Gastroesophageal sphincter (tissue), 4 donors: ENCODE data around the gene MYMX. TPM values are rescaled to one million over a fixed set of nuclear protein-coding genes. Genes with fewer than 3 reads are reported as not detected.
A peak's percentile ranks its signal among the peaks of the same experiment; 100 is the strongest.

Experiments
- ATAC-seq: fragments of 150-250 bp; one replicate; pipeline ENCODE4 v1.9.1; 2016; ENCODE audit warnings: mild to moderate bottlenecking, moderate library complexity
- H3K27ac ChIP-seq, 4 donors: fragments of 200-600 bp; sonication (generic) in 3 of 4; 1 replicate in 3 of 4; 2 replicates in 1 of 4; pipeline ENCODE4 v1.5.1; 2016 to 2019
- H3K27me3 ChIP-seq: fragments of 200-600 bp; sonication (generic); one replicate; pipeline ENCODE4 v1.5.1; 2019
- H3K36me3 ChIP-seq, 2 donors: fragments of 200-600 bp; sonication (generic); one replicate each; pipeline ENCODE4 v1.5.1; 2019; ENCODE audit warnings: control low read depth in 1 of 2
- H3K4me1 ChIP-seq, 3 donors: fragments of 200-600 bp; sonication (generic); 1 replicate in 2 of 3; 2 replicates in 1 of 3; pipeline ENCODE4 v1.5.1; 2016 to 2019; ENCODE audit warnings: control low read depth in 2 of 3
- H3K4me3 ChIP-seq, 2 donors: fragments of 200-600 bp; sonication (generic); one replicate each; pipeline ENCODE4 v1.5.1; 2019; ENCODE audit warnings: mild to moderate bottlenecking in 1 of 2, moderate library complexity in 1 of 2
- H3K9me3 ChIP-seq, 3 donors: fragments of 200-600 bp; sonication (generic); one replicate each; pipeline ENCODE4 v1.5.1; 2017 to 2019; ENCODE audit warnings: control low read depth in 2 of 3
- CTCF ChIP-seq, 4 experiments: fragments of 200-600 bp in 2 of 4; fragments of 450-650 bp in 2 of 4; sonication (generic) in 1 of 4; IDR thresholded peaks; one replicate each; pipeline ENCODE4 v1.5.1; 2017 to 2019; ENCODE audit warnings: antibody characterized with exemption in 4 of 4, mild to moderate bottlenecking in 2 of 4, moderate library complexity in 2 of 4
- EP300 ChIP-seq: sonication (generic); formaldehyde crosslinking; IDR thresholded peaks from one replicate; pipeline ENCODE4 v1.6.1; 2017; ENCODE audit warnings: antibody characterized with exemption, mild to moderate bottlenecking
- POLR2A ChIP-seq, 2 donors: fragments of 450-650 bp; IDR thresholded peaks; one replicate each; pipeline ENCODE4 v1.6.1; 2017; ENCODE audit warnings: antibody characterized with exemption in 2 of 2, mild to moderate bottlenecking in 2 of 2, moderate library complexity in 1 of 2
- POLR2AphosphoS5 ChIP-seq: sonication (generic); formaldehyde crosslinking; IDR thresholded peaks from one replicate; pipeline ENCODE4 v1.6.1; 2017; ENCODE audit warnings: antibody characterized with exemption
- WGBS, 2 donors: methylation state at CpG; one replicate each; pipeline ENCODE4 v1.1.5; 2018; ENCODE audit warnings: low coverage in 1 of 2; 5-methylcytosine and 5-hydroxymethylcytosine counted together
- total RNA-seq, 4 donors: library from RNA; depleted of rRNA; stranded (reverse); fragments of >200 nt; gene quantifications; one replicate each; pipeline ENCODE4 v1.1.0, GENCODE V29; 2016

The MYMX gene
- total RNA-seq, 4 donors from 2014 or later, result 1.4 TPM; not detected in 3

GRCh38 chr6:44177691-44178423 lies 38.9 kb upstream of the MYMX start:
- H3K4me1 ChIP-seq, result peaks cover 0 to 13% (median 0%) of the 10 kb centered on the region in 3 donors
- TF ChIP-seq EP300 (no peak), POLR2AphosphoS5 (peak; percentile 5)
- H3K9me3 ChIP-seq, result no peaks in the 10 kb centered on the region
- H3K36me3 ChIP-seq, result no peaks in the 10 kb centered on the region
- no peak overlapping the region for H3K4me3 ChIP-seq
- no peak overlapping the region for H3K27ac ChIP-seq
- 57 to 79% methylated on average over 4 to 6 of the region's 13 CpGs for WGBS, 2 donors
- H3K27me3 ChIP-seq, result no peaks in the 10 kb centered on the region
- peak; percentile 89 for ATAC-seq

GRCh38 chr6:44178424-44179071 lies 38.2 kb upstream of the MYMX start:
- no peaks in the 10 kb centered on the region for H3K27me3 ChIP-seq
- no peak for ATAC-seq
- H3K9me3 ChIP-seq, result no peaks in the 10 kb centered on the region
- 83 to 99% methylated on average over 7 of the region's 9 CpGs for WGBS, 2 donors
- H3K4me1 ChIP-seq, result peaks cover 0 to 10% (median 0%) of the 10 kb centered on the region in 3 donors
- no peaks in the 10 kb centered on the region for H3K36me3 ChIP-seq
- H3K4me3 ChIP-seq, result no peak overlapping the region
- no peak overlapping the region for H3K27ac ChIP-seq
- TF ChIP-seq CTCF (IDR thresholded peaks at IDR 0.05) (no peak), EP300 (no peak), POLR2AphosphoS5 (no peak), POLR2A (IDR thresholded peaks at IDR 0.05) (no peak)

GRCh38 chr6:44179072-44179536 lies 37.6 kb upstream of the MYMX start:
- H3K4me1 ChIP-seq, result peaks cover 0 to 10% (median 0%) of the 10 kb centered on the region in 3 donors
- no peak overlapping the region for H3K4me3 ChIP-seq
- no peaks in the 10 kb centered on the region for H3K9me3 ChIP-seq
- no peaks in the 10 kb centered on the region for H3K27me3 ChIP-seq
- no peak overlapping the region for H3K27ac ChIP-seq
- no peak for ATAC-seq
- H3K36me3 ChIP-seq, result no peaks in the 10 kb centered on the region
- WGBS, 2 donors, result 43 to 60% methylated on average over 2 of the region's 4 CpGs
- TF ChIP-seq EP300, result no peak
- TF ChIP-seq POLR2AphosphoS5, result no peak
- no peak for TF ChIP-seq POLR2A (IDR thresholded peaks at IDR 0.05)
- TF ChIP-seq CTCF (IDR thresholded peaks at IDR 0.05), result no peak

- no peaks in the 10 kb centered on the region for H3K9me3 ChIP-seq
- ATAC-seq, result no peak
- peaks cover 0 to 10% (median 0%) of the 10 kb centered on the region in 3 donors for H3K4me1 ChIP-seq
- no peaks in the 10 kb centered on the region for H3K27me3 ChIP-seq
- no peak overlapping the region for H3K27ac ChIP-seq
- no peak overlapping the region for H3K4me3 ChIP-seq
- no peaks in the 10 kb centered on the region for H3K36me3 ChIP-seq
- no peak for TF ChIP-seq CTCF (IDR thresholded peaks at IDR 0.05)
- no peak for TF ChIP-seq POLR2A (IDR thresholded peaks at IDR 0.05)
- TF ChIP-seq POLR2AphosphoS5, result no peak
- no peak for TF ChIP-seq EP300
- 93% methylated on average over 4 of the region's 7 CpGs; no CpG with 5 or more reads in 1 of the 2 donors for WGBS, 2 donors
Measured at GRCh38 chr6:44179648-44180047, 37.1 kb upstream of the MYMX start.

GRCh38 chr6:44180406-44180805 lies 36.3 kb upstream of the MYMX start:
- H3K4me1 ChIP-seq, result peaks cover 0 to 10% (median 0%) of the 10 kb centered on the region in 3 donors
- TF ChIP-seq EP300, result no peak
- TF ChIP-seq POLR2A (IDR thresholded peaks at IDR 0.05), result no peak
- TF ChIP-seq CTCF (IDR thresholded peaks at IDR 0.05), result no peak
- no peak for TF ChIP-seq POLR2AphosphoS5
- ATAC-seq, result no peak
- H3K36me3 ChIP-seq, result no peaks in the 10 kb centered on the region
- no peak overlapping the region for H3K4me3 ChIP-seq
- H3K27ac ChIP-seq, result no peak overlapping the region
- H3K9me3 ChIP-seq, result no peaks in the 10 kb centered on the region
- WGBS, 2 donors, result 75% methylated on average over 3 of the region's 4 CpGs; no CpG with 5 or more reads in 1 of the 2 donors
- no peaks in the 10 kb centered on the region for H3K27me3 ChIP-seq
